Neural progenitor cell (in vitro differentiated cells): Measurements from ENCODE around the gene PIGL.

ENCODE experiments used
- EZH2 ChIP-seq: fragments of 200-600 bp; sonication (generic); IDR thresholded peaks from 2 replicates; pipeline ENCODE4 v1.6.1; 2017; ENCODE audit warnings: antibody characterized with exemption, mild to moderate bottlenecking, moderate library complexity
- EZH2phosphoT487 ChIP-seq: fragments of 200-600 bp; sonication (generic); IDR thresholded peaks from 2 replicates; pipeline ENCODE4 v1.6.1; 2017; ENCODE audit warnings: antibody characterized with exemption
- TF ChIP-seq, protein P1 (sequence below): fragments of 200-600 bp; sonication (generic); IDR thresholded peaks from 2 replicates; pipeline ENCODE4 v1.5.1; 2017; ENCODE audit warnings: antibody characterized with exemption, mild to moderate bottlenecking

GRCh38 chr17:16255481-16255921, 38.5 kb downstream of the PIGL start:
- TF ChIP-seq, protein P1, sequence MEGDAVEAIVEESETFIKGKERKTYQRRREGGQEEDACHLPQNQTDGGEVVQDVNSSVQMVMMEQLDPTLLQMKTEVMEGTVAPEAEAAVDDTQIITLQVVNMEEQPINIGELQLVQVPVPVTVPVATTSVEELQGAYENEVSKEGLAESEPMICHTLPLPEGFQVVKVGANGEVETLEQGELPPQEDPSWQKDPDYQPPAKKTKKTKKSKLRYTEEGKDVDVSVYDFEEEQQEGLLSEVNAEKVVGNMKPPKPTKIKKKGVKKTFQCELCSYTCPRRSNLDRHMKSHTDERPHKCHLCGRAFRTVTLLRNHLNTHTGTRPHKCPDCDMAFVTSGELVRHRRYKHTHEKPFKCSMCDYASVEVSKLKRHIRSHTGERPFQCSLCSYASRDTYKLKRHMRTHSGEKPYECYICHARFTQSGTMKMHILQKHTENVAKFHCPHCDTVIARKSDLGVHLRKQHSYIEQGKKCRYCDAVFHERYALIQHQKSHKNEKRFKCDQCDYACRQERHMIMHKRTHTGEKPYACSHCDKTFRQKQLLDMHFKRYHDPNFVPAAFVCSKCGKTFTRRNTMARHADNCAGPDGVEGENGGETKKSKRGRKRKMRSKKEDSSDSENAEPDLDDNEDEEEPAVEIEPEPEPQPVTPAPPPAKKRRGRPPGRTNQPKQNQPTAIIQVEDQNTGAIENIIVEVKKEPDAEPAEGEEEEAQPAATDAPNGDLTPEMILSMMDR, result no peak
- TF ChIP-seq EZH2phosphoT487, result peak; percentile 74
- no peak for TF ChIP-seq EZH2
